SK-N-SH treated with all-trans-retinoic acid at 6 μM for 48 hours (cell line): Measurements from ENCODE around the gene ZNF276.

ENCODE experiments used
- ATAC-seq: fragments of 200-7000 bp; cut with Tn5 transposase; 3 replicates; pipeline ENCODE4 v1.9.1; 2020; ENCODE audit warnings: mild to moderate bottlenecking, moderate library complexity
- ARNTL ChIP-seq: fragments of 450-650 bp; formaldehyde crosslinking; IDR thresholded peaks from 2 replicates; pipeline ENCODE4 v1.5.0; 2020; ENCODE audit warnings: low read depth, mild to moderate bottlenecking, moderate library complexity, borderline replicate concordance
- CSDC2 ChIP-seq: fragments of 250-450 bp; sonication (Bioruptor Pico); IDR thresholded peaks from 2 replicates; pipeline ENCODE4 v1.5.0; 2020; ENCODE audit warnings: mild to moderate bottlenecking, moderate library complexity
- ESRRG ChIP-seq: fragments of 250-450 bp; sonication (Bioruptor Pico); IDR thresholded peaks from 2 replicates; pipeline ENCODE4 v1.6.1; 2021; ENCODE audit warnings: mild to moderate bottlenecking
- GLIS3 ChIP-seq: fragments of 250-450 bp; sonication (Bioruptor Pico); IDR thresholded peaks from 2 replicates; pipeline ENCODE4 v1.5.0; 2020; ENCODE audit warnings: mild to moderate bottlenecking, moderate library complexity
- ISL1 ChIP-seq: fragments of 250-450 bp; sonication (Bioruptor Pico); IDR thresholded peaks from 2 replicates; pipeline ENCODE4 v2.1.2; 2022; ENCODE audit warnings: mild to moderate bottlenecking, moderate library complexity
- OSR1 ChIP-seq: fragments of 250-450 bp; sonication (Bioruptor Pico); IDR thresholded peaks from 2 replicates; pipeline ENCODE4 v1.8.0; 2022; ENCODE audit warnings: moderate library complexity, mild to moderate bottlenecking, inconsistent platforms
- PPARA ChIP-seq: fragments of 250-450 bp; sonication (Bioruptor Pico); IDR thresholded peaks from 2 replicates; pipeline ENCODE4 v1.5.0; 2020; ENCODE audit warnings: mild to moderate bottlenecking, borderline replicate concordance
- RARB ChIP-seq: fragments of 250-450 bp; sonication (Bioruptor Pico); IDR thresholded peaks from 2 replicates; pipeline ENCODE4 v1.8.0; 2021; ENCODE audit warnings: mild to moderate bottlenecking, moderate library complexity
- SNAI2 ChIP-seq: fragments of 250-450 bp; sonication (Bioruptor Pico); IDR thresholded peaks from 2 replicates; pipeline ENCODE4 v1.5.0; 2020; ENCODE audit warnings: mild to moderate bottlenecking, moderate library complexity
- TCF4 ChIP-seq: fragments of 250-450 bp; sonication (Bioruptor Pico); IDR thresholded peaks from 2 replicates; pipeline ENCODE4 v1.8.0; 2021; ENCODE audit warnings: mild to moderate bottlenecking, moderate library complexity, borderline replicate concordance
- TOX ChIP-seq: fragments of 250-450 bp; sonication (Bioruptor Pico); IDR thresholded peaks from 2 replicates; pipeline ENCODE4 v1.8.0; 2021; ENCODE audit warnings: mild to moderate bottlenecking, moderate library complexity, borderline replicate concordance
- ZC3H10 ChIP-seq: fragments of 250-450 bp; sonication (Bioruptor Pico); IDR thresholded peaks from 2 replicates; pipeline ENCODE4 v1.5.1; 2021; ENCODE audit warnings: mild to moderate bottlenecking, moderate library complexity
- ZFP3 ChIP-seq: fragments of 250-450 bp; sonication (Bioruptor Pico); IDR thresholded peaks from 2 replicates; pipeline ENCODE4 v1.5.0; 2020; ENCODE audit warnings: mild to moderate bottlenecking, moderate library complexity
- ZFP30 ChIP-seq: fragments of 450-650 bp; formaldehyde crosslinking; IDR thresholded peaks from 2 replicates; pipeline ENCODE4 v1.5.0; 2022; ENCODE audit warnings: mild to moderate bottlenecking, moderate library complexity
- ZNF565 ChIP-seq: fragments of 450-650 bp; formaldehyde crosslinking; conservative IDR thresholded peaks from 2 replicates; pipeline ENCODE4 v1.5.0; 2020; ENCODE audit warnings: low read depth, mild to moderate bottlenecking, moderate library complexity
- ZNF70 ChIP-seq: fragments of 450-650 bp; formaldehyde crosslinking; IDR thresholded peaks from 2 replicates; pipeline ENCODE4 v1.5.0; 2020; ENCODE audit warnings: mild to moderate bottlenecking, moderate library complexity
- ZNF8 ChIP-seq: fragments of 450-650 bp; formaldehyde crosslinking; IDR thresholded peaks from 2 replicates; pipeline ENCODE4 v1.5.0; 2020; ENCODE audit warnings: mild to moderate bottlenecking, moderate library complexity
- TF ChIP-seq, protein P1 (sequence below): fragments of 250-450 bp; sonication (Bioruptor Pico); IDR thresholded peaks from 2 replicates; pipeline ENCODE4 v1.8.0; 2021; ENCODE audit warnings: low read depth, mild to moderate bottlenecking, moderate library complexity, borderline replicate concordance
- TF ChIP-seq, protein P2 (sequence below): fragments of 250-450 bp; sonication (Bioruptor Pico); IDR thresholded peaks from 2 replicates; pipeline ENCODE4 v1.5.0; 2020; ENCODE audit warnings: mild to moderate bottlenecking, moderate library complexity
- TF ChIP-seq, protein P3 (sequence below): fragments of 250-450 bp; sonication (Bioruptor Pico); IDR thresholded peaks from 2 replicates; pipeline ENCODE4 v1.8.0; 2020; ENCODE audit warnings: mild to moderate bottlenecking, moderate library complexity, borderline replicate concordance
- TF ChIP-seq, protein P4 (sequence below): fragments of 250-450 bp; sonication (Bioruptor Pico); IDR thresholded peaks from 2 replicates; pipeline ENCODE4 v1.5.1; 2020; ENCODE audit warnings: low read depth, mild to moderate bottlenecking, moderate library complexity
- TF ChIP-seq, protein P5 (sequence below): fragments of 250-450 bp; sonication (Bioruptor Pico); IDR thresholded peaks from 2 replicates; pipeline ENCODE4 v1.5.1; 2021; ENCODE audit warnings: mild to moderate bottlenecking, moderate library complexity

The ZNF276 gene

DNA sequence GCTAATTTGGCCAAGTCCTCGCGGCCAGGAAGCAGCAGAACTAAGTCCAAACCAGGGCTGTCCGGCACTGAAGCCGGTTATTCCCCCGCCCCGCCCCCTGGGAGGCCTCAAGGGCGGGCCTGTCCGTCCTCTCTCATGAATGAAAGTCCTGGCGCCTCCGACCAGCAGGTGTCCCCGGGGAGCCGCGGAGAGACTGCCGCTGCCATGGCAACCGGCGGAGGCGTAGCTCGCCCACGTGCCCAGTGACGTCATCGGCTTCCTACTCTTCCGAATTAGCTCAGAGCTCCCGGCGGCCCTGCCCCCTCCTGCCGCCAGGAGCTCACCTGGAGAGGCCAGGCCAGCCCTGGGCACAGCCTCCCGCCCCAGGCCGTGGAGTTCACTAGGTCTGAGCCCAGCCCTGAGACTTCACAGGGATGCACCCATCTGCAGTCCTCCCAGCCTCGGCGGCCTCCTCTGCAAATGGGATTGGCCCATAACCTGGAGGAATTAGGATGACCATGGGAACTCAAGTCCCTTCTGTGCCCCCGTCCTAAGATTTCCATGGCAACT, 21.2 kb upstream of the ZNF276 start (continued):
- TF ChIP-seq ARNTL (peak; percentile 63; the same call in 1 of the 2 replicates), PPARA (CRISPR knock-in tag) (peak; percentile 84; the same call in 1 of the 2 replicates)
- TF ChIP-seq, protein P1, sequence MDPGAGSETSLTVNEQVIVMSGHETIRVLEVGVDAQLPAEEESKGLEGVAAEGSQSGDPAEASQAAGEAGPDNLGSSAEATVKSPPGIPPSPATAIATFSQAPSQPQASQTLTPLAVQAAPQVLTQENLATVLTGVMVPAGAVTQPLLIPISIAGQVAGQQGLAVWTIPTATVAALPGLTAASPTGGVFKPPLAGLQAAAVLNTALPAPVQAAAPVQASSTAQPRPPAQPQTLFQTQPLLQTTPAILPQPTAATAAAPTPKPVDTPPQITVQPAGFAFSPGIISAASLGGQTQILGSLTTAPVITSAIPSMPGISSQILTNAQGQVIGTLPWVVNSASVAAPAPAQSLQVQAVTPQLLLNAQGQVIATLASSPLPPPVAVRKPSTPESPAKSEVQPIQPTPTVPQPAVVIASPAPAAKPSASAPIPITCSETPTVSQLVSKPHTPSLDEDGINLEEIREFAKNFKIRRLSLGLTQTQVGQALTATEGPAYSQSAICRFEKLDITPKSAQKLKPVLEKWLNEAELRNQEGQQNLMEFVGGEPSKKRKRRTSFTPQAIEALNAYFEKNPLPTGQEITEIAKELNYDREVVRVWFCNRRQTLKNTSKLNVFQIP (CRISPR knock-in tag) = no peak

DNA sequence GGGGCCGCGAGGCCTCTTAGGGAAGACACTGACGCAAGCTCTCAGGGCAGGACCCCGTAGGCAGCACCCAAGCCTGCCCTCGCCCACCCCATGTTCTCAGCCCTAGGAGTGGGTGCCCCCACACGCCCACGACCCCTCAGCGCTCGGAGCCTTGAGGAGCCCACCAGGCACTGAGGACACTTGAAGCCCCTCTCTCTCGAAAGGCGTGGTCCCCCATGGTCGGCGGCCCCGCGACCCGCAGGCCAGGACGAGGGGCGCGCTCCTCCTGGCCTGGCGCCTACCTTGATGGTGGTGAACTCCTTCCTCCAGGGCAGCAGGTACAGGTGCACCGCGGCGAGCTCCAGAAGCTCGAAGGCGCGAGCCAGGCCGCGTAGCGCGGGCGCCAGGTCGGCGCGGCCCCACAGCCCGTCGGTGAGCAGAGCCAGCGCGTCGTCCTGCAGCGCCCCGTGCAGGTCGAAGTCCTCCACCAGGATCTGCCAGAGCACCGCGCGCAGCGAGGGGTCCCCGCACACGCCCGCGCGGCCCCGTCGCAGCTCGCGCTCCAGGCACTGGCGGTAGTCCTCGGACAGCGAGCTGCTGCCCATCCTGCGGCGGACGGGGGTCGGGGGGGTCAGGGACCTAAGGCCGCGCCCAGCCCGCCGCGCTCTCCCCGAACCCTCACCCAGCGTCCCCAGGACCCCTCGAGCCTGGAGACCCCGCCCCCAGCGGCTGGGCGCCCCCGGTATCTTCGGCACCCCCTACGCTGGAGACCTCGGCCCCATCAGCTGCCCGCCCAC, 20.5 kb upstream of the ZNF276 start:
- no peak for TF ChIP-seq TOX (CRISPR knock-in tag)
- TF ChIP-seq CSDC2 = no peak
- no peak for TF ChIP-seq ZFP30 (CRISPR knock-in tag)
- no peak for TF ChIP-seq ZC3H10 (CRISPR knock-in tag)
- TF ChIP-seq RARB = no peak
- TF ChIP-seq, all 23 proteins: peak for 0
- ATAC-seq = peak; percentile 54

DNA sequence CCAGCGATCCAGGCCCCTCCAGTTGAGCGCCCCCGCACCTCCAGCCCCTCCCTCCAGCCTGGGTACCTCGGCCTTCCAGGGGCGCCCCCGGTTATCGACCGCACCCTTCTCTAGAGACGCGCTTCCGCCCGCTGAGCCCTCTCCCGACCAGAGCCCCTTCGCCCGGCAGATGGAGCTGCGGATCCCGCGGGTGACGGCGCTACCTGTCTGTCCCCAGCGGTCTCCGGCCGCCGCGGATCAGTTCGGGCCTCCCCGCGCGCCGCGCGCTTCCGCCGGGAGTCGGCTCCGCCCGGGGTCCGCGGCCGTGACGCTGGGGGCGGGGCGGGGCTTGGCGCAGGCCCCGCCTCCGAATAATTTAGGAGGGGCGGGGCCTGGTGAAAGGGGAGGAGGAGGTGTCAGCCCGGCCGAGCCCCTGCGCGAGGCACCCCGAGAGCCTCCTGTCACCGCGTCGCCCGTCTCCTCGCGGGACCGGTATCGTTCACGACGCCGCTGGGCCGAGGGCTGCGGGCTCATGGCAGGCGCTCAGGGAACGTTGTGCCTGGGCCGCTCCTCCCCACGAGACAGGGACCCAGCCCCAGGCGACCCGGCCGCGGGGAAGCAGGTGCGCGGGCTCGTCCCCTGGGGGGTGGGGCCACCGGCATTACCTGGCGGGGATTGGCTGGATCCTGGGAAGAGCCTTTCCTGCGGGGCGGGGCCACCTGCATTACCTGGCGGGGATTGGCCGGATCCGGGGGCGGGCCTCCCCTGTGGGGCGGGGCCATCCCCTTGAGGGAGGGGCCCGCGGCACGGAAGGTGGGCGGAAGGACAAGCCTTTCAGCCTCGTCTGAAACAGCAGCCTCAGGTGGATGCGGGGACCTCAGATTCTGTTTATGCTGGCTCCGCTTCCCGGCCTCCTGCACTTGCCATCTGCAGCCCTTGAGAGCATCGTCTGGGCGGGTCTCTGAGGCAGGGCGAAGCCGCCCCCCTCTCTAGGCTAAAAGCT, 19.6 kb upstream of the ZNF276 start, which contains the start of gene SPATA2L:
SPATA2L (minus strand) TSS at position 281 of the 982 bp plus-strand sequence. CDS start 473 bp downstream, outside the sequence.
- TF ChIP-seq SNAI2 (CRISPR knock-in tag) (peak; percentile 28; the same call in 1 of the 2 replicates), ZFP30 (CRISPR knock-in tag) (no peak), ZNF565 (no peak)
- ATAC-seq = peak; percentile 66

DNA sequence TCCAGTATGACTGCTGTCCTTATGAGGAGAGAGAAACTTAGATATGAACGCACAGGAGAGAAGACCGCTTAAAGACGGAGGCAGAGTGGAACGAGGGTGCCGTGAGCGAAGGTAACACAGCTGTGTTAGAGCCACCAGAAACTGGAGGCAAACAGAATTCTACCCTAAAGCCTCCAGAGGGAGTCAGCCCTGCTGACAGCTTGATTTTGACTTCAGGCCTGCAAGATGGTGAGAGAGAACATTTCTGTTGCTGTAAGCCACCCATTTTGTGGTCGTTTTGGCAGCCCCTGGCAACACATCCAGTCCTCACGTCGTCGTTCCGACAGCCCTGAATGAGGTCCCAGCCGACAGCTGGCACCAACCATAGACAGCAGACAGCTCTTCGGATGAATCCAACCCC, 17.1 kb upstream of the ZNF276 start:
- TF ChIP-seq, protein P2, sequence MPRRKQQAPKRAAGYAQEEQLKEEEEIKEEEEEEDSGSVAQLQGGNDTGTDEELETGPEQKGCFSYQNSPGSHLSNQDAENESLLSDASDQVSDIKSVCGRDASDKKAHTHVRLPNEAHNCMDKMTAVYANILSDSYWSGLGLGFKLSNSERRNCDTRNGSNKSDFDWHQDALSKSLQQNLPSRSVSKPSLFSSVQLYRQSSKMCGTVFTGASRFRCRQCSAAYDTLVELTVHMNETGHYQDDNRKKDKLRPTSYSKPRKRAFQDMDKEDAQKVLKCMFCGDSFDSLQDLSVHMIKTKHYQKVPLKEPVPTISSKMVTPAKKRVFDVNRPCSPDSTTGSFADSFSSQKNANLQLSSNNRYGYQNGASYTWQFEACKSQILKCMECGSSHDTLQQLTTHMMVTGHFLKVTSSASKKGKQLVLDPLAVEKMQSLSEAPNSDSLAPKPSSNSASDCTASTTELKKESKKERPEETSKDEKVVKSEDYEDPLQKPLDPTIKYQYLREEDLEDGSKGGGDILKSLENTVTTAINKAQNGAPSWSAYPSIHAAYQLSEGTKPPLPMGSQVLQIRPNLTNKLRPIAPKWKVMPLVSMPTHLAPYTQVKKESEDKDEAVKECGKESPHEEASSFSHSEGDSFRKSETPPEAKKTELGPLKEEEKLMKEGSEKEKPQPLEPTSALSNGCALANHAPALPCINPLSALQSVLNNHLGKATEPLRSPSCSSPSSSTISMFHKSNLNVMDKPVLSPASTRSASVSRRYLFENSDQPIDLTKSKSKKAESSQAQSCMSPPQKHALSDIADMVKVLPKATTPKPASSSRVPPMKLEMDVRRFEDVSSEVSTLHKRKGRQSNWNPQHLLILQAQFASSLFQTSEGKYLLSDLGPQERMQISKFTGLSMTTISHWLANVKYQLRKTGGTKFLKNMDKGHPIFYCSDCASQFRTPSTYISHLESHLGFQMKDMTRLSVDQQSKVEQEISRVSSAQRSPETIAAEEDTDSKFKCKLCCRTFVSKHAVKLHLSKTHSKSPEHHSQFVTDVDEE (CRISPR knock-in tag) = no peak
- TF ChIP-seq CSDC2 = no peak
- TF ChIP-seq ESRRG (CRISPR knock-in tag) = no peak
- no peak for TF ChIP-seq ZNF8 (CRISPR knock-in tag)
- TF ChIP-seq, protein P1 (CRISPR knock-in tag) = no peak
- TF ChIP-seq, protein P3, sequence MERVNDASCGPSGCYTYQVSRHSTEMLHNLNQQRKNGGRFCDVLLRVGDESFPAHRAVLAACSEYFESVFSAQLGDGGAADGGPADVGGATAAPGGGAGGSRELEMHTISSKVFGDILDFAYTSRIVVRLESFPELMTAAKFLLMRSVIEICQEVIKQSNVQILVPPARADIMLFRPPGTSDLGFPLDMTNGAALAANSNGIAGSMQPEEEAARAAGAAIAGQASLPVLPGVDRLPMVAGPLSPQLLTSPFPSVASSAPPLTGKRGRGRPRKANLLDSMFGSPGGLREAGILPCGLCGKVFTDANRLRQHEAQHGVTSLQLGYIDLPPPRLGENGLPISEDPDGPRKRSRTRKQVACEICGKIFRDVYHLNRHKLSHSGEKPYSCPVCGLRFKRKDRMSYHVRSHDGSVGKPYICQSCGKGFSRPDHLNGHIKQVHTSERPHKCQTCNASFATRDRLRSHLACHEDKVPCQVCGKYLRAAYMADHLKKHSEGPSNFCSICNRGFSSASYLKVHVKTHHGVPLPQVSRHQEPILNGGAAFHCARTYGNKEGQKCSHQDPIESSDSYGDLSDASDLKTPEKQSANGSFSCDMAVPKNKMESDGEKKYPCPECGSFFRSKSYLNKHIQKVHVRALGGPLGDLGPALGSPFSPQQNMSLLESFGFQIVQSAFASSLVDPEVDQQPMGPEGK (CRISPR knock-in tag) = no peak
- no peak for TF ChIP-seq RARB
- TF ChIP-seq ZC3H10 (CRISPR knock-in tag) = no peak
- TF ChIP-seq ZFP3 = no peak
- TF ChIP-seq TCF4 (CRISPR knock-in tag) = no peak
- no peak for TF ChIP-seq OSR1 (CRISPR knock-in tag)
- TF ChIP-seq SNAI2 (CRISPR knock-in tag) = no peak
- no peak for TF ChIP-seq ZFP30 (CRISPR knock-in tag)
- TF ChIP-seq, protein P4, sequence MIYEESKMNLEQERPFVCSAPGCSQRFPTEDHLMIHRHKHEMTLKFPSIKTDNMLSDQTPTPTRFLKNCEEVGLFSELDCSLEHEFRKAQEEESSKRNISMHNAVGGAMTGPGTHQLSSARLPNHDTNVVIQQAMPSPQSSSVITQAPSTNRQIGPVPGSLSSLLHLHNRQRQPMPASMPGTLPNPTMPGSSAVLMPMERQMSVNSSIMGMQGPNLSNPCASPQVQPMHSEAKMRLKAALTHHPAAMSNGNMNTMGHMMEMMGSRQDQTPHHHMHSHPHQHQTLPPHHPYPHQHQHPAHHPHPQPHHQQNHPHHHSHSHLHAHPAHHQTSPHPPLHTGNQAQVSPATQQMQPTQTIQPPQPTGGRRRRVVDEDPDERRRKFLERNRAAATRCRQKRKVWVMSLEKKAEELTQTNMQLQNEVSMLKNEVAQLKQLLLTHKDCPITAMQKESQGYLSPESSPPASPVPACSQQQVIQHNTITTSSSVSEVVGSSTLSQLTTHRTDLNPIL (CRISPR knock-in tag) = no peak
- TF ChIP-seq ZNF70 (CRISPR knock-in tag) = no peak
- no peak for TF ChIP-seq ZNF565
- TF ChIP-seq, protein P5, sequence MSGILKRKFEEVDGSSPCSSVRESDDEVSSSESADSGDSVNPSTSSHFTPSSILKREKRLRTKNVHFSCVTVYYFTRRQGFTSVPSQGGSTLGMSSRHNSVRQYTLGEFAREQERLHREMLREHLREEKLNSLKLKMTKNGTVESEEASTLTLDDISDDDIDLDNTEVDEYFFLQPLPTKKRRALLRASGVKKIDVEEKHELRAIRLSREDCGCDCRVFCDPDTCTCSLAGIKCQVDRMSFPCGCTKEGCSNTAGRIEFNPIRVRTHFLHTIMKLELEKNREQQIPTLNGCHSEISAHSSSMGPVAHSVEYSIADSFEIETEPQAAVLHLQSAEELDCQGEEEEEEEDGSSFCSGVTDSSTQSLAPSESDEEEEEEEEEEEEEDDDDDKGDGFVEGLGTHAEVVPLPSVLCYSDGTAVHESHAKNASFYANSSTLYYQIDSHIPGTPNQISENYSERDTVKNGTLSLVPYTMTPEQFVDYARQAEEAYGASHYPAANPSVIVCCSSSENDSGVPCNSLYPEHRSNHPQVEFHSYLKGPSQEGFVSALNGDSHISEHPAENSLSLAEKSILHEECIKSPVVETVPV (CRISPR knock-in tag) = no peak
- TF ChIP-seq GLIS3 (CRISPR knock-in tag) = no peak
- TF ChIP-seq ISL1 (CRISPR knock-in tag) = no peak
- ATAC-seq = no peak
